ENCODE measurements around the gene TTLL13. TPM values are rescaled to one million over a fixed set of nuclear protein-coding genes. Genes with fewer than 3 reads are reported as not detected.

The TTLL13 gene
- polyA plus RNA-seq, 1 donor from 2014 or later: 0.33 TPM

- no peak overlapping the region for H3K27ac ChIP-seq (ENCODE audit: low read length)
- H3K9me2 ChIP-seq (ENCODE audit: insufficient read depth, low read length): no peaks in the 10 kb centered on the region
- H4K20me1 ChIP-seq (ENCODE audit: insufficient read depth): no peaks in the 10 kb centered on the region
- H3K9me3 ChIP-seq (ENCODE audit: low read length): no peaks in the 10 kb centered on the region
- no peak overlapping the region for H2AFZ ChIP-seq (ENCODE audit: low read depth, low read length)
- no peaks in the 10 kb centered on the region for H3K36me3 ChIP-seq (ENCODE audit: insufficient read depth, low read length)
- no peaks in the 10 kb centered on the region for H3K79me2 ChIP-seq (replicated peaks; ENCODE audit: insufficient read depth, low read length)
- no peak overlapping the region for H3K4me3 ChIP-seq (ENCODE audit: low read length)
- H3K9ac ChIP-seq (ENCODE audit: low read length): no peak overlapping the region
- TF ChIP-seq RAD21 (conservative IDR thresholded peaks at IDR 0.05) (no peak), POLR2AphosphoS5 (IDR thresholded peaks at IDR 0.05) (no peak), CTCF (IDR thresholded peaks at IDR 0.05; ENCODE audit: poor library complexity, severe bottlenecking) (no peak), TAF1 (IDR thresholded peaks at IDR 0.05; ENCODE audit: low read depth) (no peak), REST (IDR thresholded peaks at IDR 0.05; ENCODE audit: borderline replicate concordance) (no peak), EZH2 (IDR thresholded peaks at IDR 0.05; ENCODE audit: borderline replicate concordance, insufficient read depth, low read length, poor library complexity, severe bottlenecking) (no peak), SMC3 (conservative IDR thresholded peaks at IDR 0.05; ENCODE audit: poor library complexity) (no peak), EP300 (conservative IDR thresholded peaks at IDR 0.05; ENCODE audit: poor library complexity, severe bottlenecking) (no peak), MXI1 (conservative IDR thresholded peaks at IDR 0.05; ENCODE audit: poor library complexity, severe bottlenecking) (no peak)
- no peak overlapping the region for H3K4me2 ChIP-seq (ENCODE audit: low read length)
- no peaks in the 10 kb centered on the region for H3K27me3 ChIP-seq (ENCODE audit: insufficient read depth, low read depth, low read length)
- H3F3A ChIP-seq (ENCODE audit: insufficient read depth, low read length, poor library complexity, severe bottlenecking): no peaks in the 10 kb centered on the region
Measured at GRCh38 chr15:90294159-90294558, 44.8 kb downstream of the TTLL13 start.

- no peaks in the 10 kb centered on the region for H4K20me1 ChIP-seq (ENCODE audit: insufficient read depth)
- no peak overlapping the region for H3K27ac ChIP-seq (ENCODE audit: low read length)
- H3K4me2 ChIP-seq (ENCODE audit: low read length): no peak overlapping the region
- no peak overlapping the region for H3K4me3 ChIP-seq (ENCODE audit: low read length)
- H3K79me2 ChIP-seq (replicated peaks; ENCODE audit: insufficient read depth, low read length): no peaks in the 10 kb centered on the region
- no peaks in the 10 kb centered on the region for H3K27me3 ChIP-seq (ENCODE audit: insufficient read depth, low read depth, low read length)
- no peaks in the 10 kb centered on the region for H3K9me3 ChIP-seq (ENCODE audit: low read length)
- no peak overlapping the region for H3K9ac ChIP-seq (ENCODE audit: low read length)
- H2AFZ ChIP-seq (ENCODE audit: low read depth, low read length): no peak overlapping the region
- H3K36me3 ChIP-seq (ENCODE audit: insufficient read depth, low read length): no peaks in the 10 kb centered on the region
- no peaks in the 10 kb centered on the region for H3K9me2 ChIP-seq (ENCODE audit: insufficient read depth, low read length)
- TF ChIP-seq EZH2 (IDR thresholded peaks at IDR 0.05; ENCODE audit: borderline replicate concordance, insufficient read depth, low read length, poor library complexity, severe bottlenecking): no peak
- no peak for TF ChIP-seq CTCF (IDR thresholded peaks at IDR 0.05; ENCODE audit: poor library complexity, severe bottlenecking)
- no peak for TF ChIP-seq POLR2AphosphoS5 (IDR thresholded peaks at IDR 0.05)
- TF ChIP-seq REST (IDR thresholded peaks at IDR 0.05; ENCODE audit: borderline replicate concordance): no peak
- TF ChIP-seq TAF1 (IDR thresholded peaks at IDR 0.05; ENCODE audit: low read depth): no peak
- TF ChIP-seq EP300 (conservative IDR thresholded peaks at IDR 0.05; ENCODE audit: poor library complexity, severe bottlenecking): no peak
- TF ChIP-seq MXI1 (conservative IDR thresholded peaks at IDR 0.05; ENCODE audit: poor library complexity, severe bottlenecking): no peak
- TF ChIP-seq RAD21 (conservative IDR thresholded peaks at IDR 0.05): no peak
- no peak for TF ChIP-seq SMC3 (conservative IDR thresholded peaks at IDR 0.05; ENCODE audit: poor library complexity)
- no peaks in the 10 kb centered on the region for H3F3A ChIP-seq (ENCODE audit: insufficient read depth, low read length, poor library complexity, severe bottlenecking)
Measured at GRCh38 chr15:90294601-90295269, 45.4 kb downstream of the TTLL13 start.
